GM11168 (cell line): ENCODE data around the gene PAX7.

ENCODE experiments used
- in situ Hi-C: fragments of 300-500 bp; cut with MboI; formaldehyde crosslinking; loops from one replicate; pipeline ENCODE4 v1.12.0; 2022; ENCODE audit warnings: low sequenced_read_pairs; ENCODE audit not compliant: unreplicated experiment

Gene PAX7

DNA sequence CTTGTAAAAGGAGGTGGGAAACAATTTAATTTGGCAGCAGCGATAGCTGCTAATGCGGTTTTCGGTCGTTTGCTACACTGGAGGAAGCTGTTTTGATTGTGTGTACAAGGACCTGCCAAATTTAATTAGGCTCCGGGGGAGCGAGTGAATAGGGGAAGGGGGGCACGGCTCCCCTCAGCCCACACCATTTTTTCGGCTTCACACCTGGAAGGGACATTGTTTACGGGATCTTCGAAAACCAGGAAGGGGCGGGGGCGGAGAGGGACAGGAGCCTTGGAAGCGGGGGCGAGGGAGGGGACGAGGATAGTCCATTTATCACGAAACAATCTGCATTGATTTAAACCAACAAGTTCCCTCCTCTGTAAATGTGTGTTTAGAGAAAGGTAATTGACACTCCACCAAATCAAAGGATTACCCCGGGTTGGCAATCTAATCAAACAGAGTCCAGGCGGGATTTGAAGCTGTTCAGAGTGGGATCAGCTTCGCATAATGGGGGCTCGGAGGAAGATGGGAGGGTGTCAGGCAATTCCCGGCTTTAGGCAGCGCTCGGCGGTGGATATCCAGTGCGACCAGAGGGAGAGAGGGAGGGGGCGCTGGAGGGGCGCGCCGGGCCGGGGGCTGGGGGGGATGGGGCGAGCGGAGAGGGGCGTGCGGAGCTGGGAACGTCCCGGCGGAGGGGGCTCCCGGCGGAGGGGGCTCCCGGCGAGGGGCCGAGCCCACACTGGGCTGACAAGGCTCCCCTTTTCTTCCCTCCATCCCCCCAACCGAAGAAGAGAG lies 9.8 kb downstream of the PAX7 start:
- in situ Hi-C loops = no loop called here

DNA sequence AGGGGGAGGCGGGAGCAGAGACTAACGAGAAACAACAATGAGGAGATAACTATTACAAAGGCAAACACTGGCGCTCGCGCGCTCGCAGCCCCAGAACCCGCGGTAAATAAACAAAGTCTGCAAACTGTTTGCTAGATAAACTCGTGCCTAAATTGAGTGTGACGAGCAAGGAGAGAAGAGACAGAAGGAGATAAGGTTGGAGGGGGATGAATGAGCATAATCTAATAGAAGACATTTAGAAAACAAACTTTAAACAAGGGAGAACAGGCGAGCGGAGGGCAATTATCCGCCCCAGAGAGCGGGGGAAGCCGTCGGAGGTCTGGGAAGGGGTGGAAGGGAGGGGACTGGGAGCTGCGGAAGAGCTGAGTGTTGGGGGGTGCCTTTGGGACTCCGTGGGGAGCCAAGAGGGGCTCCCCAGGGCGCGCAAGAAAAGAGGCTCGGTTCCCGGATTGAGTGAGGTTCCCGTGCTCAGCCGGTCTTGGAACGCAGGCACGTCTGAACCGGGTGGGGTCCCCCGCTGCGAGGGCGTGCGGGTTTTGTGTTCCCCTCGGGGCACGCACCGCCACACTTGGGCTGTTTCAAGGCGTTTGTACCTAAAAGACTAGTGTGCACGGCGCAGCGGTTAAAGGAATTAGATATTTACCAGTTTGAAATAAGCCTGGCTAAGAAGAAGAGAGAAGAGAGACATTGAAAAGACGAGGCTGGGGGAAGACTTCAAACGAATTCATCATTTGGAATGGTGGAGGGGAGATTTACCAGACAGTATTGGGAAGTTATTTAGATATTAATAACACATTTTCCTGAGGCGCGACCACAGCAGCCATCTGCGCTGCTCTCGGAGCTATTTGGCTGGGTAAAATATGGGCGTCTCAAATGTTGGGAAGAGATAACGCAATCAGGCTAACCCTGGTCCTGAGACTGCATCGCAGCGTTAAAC lies 10.6 kb downstream of the PAX7 start:
- in situ Hi-C loops = no loop called here

DNA sequence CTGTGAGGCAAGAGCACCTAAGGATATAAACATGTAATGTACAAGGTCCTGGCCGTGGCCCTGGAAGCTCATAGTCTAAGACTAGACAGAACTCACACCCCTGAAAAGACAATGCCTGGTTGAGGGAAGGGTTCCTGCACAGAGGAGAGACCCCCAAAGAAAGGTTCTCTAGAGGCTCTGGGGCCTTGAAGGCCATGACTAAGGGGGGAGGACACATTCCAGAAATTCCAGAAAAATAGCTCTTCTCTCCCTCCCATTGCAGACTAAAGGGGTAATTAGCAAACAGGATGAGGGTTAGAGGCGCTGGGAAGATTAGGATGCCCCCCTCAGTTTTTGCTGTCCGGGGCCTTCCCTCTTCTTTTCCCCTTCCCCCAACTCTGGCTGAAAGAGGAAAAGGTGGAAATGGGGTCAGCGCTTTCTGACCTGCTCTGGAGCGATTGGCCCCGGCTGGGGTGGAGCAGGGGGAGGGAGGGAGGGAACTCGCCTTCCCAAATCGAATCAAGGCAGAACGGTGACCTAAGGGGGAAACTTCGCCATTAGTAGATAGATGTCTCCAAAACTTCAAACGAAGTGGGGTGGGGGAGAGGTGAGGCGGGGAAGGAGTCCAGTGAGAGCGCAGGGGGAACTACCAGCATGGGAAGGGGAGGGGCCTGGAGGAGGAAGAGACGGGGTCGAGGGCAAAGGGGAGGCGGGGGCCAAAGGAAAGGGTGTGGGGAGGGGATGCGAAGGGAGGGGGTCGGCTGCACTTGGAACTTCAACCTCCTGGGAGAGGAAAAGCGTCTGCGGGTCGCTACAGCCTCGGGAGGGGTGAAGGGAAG lies 11.8 kb downstream of the PAX7 start:
- in situ Hi-C loops = no loop called here

DNA sequence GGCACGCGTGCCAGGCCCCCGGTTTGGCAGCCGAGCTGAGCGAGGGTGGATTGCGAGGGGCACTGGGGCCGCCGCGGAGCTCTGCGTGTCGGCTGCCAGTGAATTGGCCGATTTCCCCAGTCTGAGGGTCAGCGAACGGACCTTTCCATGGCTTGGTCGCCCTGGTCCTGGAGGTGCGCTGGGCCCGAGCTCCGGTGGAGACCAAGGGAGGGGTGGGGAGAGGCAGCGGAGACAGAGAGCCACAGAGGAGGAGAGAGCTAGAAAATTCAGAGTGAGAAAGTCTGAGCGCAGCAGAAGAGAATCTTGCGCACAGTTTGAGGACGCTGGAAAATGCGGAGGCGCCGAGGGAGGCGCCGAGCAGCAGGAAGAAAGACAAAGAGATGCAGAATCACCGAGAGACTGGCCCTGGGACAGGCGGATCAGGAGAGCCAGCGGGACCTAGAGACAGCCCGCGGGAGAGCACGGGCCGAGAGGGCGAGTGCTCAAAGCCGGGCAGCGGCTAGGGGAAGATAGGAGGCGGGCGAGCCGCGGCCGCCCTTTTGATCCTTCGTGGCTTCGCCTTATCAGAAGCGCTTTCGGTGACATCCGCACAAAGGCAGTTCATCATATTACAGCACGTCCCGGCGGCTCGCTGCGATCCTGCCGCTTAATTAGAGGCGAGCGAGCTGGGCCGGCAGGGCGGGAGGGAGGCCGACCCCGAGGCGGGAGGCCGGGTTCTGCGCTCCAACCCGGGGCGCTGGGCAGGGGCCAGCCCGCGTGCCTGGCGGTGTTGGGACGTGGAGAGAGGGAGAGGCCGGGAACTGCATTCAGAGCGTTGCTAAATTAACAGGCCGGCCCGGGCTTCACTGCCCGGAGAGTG lies 12.7 kb downstream of the PAX7 start:
- in situ Hi-C loops = no loop called here

DNA sequence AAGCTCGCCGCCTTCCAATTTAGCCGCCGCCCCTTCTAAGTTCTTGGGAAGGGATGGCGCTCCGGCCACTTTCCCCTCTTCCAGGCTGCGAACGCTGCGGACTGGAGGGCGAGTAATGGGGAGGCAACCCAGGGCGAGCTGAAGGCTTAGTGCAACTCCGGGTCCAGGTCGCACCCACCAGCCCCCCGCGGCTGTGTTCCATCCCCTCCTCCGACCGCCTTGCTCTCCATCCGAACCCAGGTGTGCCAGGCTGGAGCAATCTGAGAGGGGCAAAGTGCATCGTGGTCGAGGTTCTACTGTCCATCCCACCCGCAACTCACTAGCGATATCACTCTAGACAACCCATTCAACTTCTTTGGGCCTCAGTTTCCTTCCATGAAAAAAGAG lies 13.4 kb downstream of the PAX7 start:
- in situ Hi-C loops = no loop called here

DNA sequence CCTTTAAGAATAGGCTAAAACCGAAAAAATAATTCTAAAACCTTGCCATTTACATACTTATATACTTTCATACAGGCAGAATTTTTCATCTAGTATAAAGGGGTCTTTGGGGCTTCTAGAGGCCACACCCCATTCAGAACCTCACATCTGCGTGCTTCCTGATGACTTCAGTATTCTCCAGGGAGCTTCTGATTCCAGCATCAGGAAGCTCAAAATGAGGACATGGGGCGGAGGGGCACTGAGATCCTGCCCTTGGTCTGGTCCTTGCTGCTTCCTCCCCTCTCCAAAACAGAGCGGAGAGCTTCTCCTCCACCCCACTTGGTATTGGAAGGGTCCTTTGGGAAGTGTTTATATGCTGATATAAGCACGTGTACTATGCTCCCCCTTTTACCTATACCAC lies 13.8 kb downstream of the PAX7 start:
- in situ Hi-C loops = no loop called here

DNA sequence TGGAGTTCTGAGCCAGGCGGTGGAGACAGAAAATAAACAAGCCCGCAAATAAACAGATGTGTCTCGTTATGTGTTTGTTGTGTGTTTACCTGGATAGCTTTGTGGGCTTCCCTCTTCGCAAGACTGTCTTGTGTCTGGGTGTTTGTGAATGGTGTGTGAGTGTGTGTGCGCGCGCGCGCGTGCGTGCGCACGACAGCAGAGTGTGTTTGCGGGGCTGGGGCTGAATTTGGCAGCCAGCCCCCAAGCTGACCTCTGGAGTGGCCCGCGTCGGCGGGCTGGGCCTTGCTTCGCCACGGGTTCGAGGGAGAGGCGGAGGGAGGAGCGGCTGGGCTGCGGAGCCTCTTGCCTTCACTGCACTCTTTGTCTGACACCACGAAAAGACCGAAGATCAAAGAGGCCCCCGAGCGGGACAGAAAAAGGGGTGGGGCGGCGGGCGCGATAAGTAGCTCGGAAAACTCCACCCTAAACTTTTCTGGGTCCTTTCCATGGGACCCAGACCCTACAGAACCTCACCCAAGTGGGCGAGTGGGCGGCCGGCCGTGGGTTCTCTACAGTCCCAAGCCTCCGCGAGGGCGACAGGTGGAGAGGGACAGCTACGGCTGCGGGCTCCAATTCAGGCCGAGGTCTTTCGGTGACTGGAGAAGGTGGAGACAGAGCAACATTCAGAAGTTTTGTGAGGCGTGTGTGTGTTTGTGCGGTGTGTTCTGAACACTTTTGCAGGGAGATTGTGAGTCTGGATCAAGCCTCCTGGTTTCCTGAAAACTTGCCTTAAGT lies 14.5 kb downstream of the PAX7 start:
- in situ Hi-C loops = no loop called here

DNA sequence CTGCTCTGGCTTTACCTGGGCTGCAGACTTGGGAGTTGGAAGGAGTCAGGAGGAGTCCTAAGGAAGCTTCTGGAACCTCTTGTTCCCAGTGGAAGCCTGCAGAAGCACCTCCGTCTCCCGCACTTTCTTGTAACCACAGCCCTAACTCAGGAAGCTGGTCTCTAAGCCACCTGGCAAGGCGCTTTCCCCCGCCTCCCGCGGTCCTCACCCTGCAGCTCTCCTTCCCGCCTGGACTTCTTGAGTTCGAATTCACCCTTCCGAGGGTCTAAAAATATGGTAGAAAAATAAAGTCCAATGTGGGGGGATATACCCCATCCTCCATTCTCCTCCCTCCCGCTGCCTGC lies 15.1 kb downstream of the PAX7 start:
- in situ Hi-C loops = no loop called here

DNA sequence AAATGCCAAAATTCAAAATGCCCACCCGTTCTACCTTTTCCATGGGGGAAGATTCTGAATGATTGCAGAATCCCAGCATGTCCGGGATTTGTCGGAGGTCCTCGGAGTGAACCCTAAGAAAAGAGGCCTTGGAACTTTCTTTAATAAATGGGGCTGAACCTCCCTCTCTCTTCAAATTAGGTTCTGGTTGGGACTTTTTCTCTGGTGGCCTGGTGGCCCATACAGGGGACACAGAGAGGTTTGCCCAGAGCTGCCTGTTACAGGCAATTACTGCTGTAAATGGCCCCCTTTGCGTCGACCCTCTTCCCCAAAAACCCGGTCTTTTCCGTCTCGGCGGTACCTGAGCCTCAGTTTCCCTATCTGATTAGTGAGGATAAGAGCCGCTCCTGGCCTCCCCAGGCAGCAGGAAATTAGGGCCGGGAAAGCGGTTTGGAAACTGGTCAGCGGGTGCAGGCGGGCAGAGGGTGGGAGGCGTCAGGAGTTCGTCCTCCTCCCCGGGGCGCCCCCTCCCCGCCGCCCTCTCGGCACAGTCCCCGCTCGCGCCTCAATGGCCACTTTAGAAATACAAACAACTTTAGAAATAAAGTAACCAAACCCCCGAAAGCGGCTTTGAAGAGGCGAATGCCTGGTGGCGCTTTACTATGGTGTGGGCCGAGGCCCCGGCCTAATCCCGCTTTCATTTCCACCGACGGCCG lies 15.6 kb downstream of the PAX7 start:
- in situ Hi-C loops = no loop called here

DNA sequence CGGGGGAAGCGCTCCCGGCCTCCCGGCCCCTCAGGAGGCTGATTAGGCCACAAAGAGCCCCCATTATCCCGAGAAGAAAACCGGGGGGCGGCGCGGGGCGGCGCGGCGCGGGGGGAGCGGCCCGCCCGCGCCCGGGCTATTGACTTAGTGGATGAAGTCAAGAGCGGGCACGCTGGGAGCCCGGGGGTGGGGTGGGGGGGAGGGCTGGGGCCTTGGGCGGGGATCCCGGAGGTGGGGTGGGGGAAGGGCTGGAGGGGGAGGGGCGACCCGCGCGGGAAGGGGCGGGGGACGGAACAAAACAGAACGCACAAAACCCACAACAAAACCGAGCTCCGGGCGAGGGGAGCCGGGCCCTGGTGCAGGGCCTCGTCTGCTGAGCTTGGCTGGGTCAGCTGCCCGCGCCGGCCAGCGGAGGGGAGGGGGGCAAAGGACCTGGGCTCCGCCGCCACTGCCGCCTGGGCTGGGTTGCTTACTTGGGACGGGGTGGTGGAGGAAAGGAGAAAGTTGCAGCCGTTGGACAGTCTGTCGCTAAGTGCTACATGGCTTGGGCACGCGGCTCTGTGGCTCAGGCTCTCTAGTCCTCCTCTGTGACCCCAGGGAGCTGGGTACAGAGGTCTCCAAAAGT lies 16.3 kb downstream of the PAX7 start:
- in situ Hi-C loops = no loop called here

DNA sequence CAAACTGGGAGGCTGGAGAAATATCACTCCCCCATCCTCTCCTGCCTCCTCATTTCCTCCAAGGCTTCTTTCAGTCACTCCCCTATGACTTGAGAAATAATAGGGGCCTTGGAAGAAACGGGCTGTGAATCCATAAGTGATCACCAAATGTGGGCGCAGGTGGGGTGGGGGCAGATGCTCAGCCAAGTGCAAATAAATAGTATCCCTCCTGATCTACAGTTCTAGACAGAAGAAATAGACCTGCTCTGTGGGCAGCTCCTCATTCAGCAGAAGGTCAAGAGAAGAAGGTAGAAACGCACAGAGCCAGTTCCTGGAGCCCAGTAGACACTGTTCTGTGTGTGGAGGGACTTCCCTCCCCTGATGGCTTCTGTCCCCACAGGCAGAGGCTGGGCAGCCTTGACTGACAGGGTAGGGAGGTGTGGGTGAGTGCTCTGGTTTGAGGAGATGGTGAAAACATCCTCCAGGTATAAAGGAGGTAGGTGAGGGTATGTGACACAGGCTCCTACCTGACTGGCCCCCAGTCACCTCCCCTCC lies 17.1 kb downstream of the PAX7 start:
- in situ Hi-C loops = no loop called here

DNA sequence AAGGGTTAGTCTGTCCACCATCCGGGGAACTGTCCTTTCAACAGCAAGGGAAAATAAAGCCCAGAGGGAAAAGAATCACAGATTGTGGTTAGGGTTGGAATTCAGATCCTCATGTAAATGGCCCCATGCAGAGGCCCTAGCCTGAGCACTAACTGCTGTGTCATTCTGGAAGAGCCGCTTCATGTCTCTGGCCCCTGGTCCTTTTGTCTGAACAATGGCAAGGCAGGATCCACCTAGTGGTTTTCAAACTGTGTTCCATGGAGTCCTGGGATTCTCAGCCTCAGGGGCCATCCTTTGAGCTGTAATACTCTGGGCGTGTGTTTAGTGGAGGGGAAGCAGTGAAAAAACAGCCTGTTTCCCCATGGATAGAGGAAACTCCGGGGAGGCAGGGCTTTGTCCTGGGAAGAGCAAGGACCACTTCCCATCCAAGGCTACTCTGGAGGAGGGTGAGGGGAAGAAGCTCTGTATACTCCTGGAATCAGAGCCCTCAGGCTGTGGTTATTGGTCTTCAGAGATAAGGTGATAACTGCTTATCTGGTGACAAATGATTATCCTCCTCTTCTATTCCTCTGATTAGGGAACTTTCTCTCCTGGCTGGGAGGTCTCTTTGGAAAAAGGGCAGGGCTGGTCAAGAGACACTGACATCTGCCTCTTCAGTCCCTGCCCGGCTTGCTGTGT lies 19.2 kb downstream of the PAX7 start:
- in situ Hi-C loops = loop anchor here (25.0 kb wide), 1 partner anchor 1088 kb away; no protein-coding TSS in a partner anchor

DNA sequence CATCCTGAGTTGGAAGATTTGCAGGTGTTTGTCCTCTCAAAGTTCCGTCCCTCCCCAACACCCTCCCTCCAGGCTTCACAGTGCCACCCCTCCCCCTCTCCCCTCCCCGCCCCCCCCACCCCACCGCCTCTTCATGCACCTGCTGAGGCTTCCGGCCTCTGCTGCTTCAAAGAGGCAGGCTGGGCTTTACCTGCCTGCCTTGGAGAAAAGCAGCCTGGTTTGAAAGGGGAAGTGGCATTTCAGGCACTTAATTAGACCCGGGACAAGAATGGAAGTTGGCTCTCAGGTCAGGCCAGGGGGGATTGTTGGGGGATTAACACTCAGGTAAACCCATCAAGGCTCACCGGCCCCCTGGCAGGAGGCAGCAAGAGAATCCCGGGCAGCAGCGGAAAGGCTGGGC lies 21.1 kb downstream of the PAX7 start:
- in situ Hi-C loops = loop anchor here (25.0 kb wide), 1 partner anchor 1089 kb away; no protein-coding TSS in a partner anchor

DNA sequence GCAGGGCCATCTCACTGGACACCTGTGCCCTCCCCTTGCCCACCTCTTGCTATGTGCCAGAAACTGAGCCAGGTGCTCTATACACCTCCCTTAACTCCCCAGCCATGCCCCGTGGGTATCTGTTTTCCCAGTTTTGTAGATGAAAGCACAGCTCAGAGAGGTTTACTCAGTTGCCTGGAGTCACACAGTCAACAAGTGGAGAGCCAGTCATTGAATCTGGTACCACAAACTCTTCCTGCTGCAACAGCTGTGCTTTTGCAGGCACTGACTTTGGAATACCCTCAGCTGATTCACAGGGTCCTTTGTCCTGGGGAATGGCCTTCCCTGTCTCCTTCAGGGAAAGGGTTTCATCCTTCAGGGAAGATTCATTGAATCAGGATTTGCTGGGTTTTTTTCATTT lies 22.1 kb downstream of the PAX7 start:
- in situ Hi-C loops = loop anchor here (25.0 kb wide), 1 partner anchor 1090 kb away; no protein-coding TSS in a partner anchor

DNA sequence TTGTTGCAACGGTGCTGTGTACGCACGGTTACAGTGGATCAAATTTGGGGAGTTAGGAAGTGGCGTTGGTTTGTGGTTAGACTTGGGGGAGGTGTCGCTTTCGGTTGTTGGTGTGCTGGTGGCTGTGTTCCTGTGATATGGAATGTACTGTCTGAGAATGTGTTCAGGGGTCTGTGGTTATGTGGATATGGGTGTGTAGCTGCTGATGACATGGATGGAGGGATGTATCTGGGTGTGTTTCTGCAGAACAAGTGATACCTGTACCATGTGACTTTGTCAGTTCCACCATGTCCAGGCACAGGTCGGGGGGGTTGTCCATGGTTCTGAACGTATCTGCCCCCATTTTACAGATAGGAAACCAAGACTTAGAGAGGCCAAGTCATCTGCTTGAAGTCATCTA lies 22.7 kb downstream of the PAX7 start:
- in situ Hi-C loops = loop anchor here (25.0 kb wide), 1 partner anchor 1091 kb away; no protein-coding TSS in a partner anchor

DNA sequence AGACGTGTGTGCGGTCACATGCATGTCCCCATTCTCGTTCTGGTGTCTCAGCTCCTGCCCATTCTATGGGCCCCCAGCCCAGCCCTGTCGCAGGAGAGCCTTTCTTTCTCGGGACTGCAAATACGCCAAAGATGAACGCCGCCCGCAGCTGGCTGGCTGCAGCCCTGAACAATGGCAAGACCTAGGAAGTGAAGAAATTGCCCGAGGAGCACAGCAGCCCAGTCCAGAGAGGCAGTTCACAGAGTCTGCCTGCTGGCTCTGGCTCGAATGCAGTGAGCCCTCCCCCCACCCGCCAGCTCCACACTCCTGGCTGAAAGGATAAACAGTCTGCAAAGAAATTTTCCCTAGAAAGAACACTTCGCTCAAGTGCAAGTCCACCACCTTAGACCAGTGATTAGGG lies 23.3 kb downstream of the PAX7 start:
- in situ Hi-C loops = loop anchor here (25.0 kb wide), 1 partner anchor 1092 kb away; no protein-coding TSS in a partner anchor

DNA sequence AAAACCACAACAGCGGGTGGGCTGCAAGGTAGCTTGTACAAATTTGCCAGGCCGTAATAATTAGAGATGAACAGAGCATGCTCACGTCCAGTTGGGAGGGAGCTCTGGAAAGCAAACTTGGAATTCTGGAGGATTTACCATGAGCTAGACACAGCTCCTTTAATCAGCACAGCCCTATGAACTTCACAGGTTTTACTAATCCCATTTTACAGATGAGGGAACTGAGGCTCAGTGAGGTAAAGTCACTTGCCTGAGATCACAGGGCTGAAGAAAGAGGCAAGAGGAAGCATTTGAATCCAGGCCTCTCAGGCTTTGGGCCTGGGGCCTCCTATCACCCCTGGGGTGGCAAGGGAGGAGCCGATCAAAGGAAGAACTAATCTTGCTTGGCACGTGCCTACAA lies 24.0 kb downstream of the PAX7 start:
- in situ Hi-C loops = loop anchor here (25.0 kb wide), 1 partner anchor 1092 kb away; no protein-coding TSS in a partner anchor
